Thyroid gland (tissue), 4 donors: Measurements from ENCODE around the gene TXN.

Source experiments
- CTCF ChIP-seq, 6 experiments: fragments of 200-600 bp in 3 of 6; fragments of 450-650 bp in 3 of 6; sonication (generic) in 3 of 6; IDR thresholded peaks; one replicate each; pipeline ENCODE4 v1.5.1; 2016 to 2019; ENCODE audit warnings: antibody characterized with exemption in 6 of 6, mild to moderate bottlenecking in 2 of 6, inconsistent platforms in 1 of 6, moderate library complexity in 1 of 6
- POLR2A ChIP-seq, 2 donors: fragments of 450-650 bp; IDR thresholded peaks; one replicate each; pipeline ENCODE4 v1.6.1; 2017; ENCODE audit warnings: antibody characterized with exemption in 2 of 2, mild to moderate bottlenecking in 2 of 2, moderate library complexity in 1 of 2

- TF ChIP-seq POLR2A (IDR thresholded peaks at IDR 0.05) (no peak), CTCF (IDR thresholded peaks at IDR 0.05) (no peak)
Measured at GRCh38 chr9:110249603-110250002, 6.7 kb downstream of the TXN start.
